Measurements from ENCODE around the gene AIP.

AIP gene

DNA sequence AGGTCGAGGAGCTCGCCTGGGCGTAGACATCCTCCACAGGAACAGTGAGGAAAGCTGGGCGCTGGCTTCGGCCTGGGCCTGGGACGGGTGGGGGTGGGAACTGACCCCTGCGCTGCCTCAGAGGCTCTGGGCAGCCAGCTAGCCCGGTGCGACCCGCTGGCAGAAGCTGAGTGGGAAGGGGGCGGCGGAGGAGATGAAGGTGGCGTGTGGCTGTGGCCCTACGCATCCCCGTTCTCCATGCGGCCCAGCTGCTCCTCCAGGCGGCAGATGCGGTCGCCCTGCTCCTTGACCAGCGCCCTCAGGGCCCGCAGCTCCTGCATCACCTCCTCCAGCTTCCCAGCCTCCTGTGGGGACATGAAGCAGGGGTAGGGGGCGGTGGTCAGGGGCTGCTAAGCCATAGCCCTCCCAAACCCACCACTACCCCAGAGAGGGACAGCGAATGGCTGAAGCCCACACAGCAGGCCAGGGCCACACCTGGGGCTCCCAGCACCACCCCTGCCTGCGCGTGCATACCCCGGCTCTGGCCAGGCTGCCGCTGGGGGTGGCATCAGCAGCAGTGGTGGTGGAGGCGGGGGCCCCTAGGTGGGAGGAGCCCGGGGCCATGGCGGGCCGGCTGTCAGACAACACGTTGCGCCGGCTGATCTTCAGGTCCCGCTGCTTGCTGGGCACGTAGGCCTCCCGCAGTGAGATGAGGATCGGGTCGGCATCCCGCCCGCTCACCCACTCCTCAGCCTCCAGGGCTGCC, 44.5 kb upstream of the AIP start:
- TF ChIP-seq, protein P1, sequence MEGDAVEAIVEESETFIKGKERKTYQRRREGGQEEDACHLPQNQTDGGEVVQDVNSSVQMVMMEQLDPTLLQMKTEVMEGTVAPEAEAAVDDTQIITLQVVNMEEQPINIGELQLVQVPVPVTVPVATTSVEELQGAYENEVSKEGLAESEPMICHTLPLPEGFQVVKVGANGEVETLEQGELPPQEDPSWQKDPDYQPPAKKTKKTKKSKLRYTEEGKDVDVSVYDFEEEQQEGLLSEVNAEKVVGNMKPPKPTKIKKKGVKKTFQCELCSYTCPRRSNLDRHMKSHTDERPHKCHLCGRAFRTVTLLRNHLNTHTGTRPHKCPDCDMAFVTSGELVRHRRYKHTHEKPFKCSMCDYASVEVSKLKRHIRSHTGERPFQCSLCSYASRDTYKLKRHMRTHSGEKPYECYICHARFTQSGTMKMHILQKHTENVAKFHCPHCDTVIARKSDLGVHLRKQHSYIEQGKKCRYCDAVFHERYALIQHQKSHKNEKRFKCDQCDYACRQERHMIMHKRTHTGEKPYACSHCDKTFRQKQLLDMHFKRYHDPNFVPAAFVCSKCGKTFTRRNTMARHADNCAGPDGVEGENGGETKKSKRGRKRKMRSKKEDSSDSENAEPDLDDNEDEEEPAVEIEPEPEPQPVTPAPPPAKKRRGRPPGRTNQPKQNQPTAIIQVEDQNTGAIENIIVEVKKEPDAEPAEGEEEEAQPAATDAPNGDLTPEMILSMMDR (IDR thresholded peaks at IDR 0.05), result no peak
- no peak overlapping the region for H2AFZ ChIP-seq
- no peaks in the 10 kb centered on the region for H3K27me3 ChIP-seq (ENCODE audit: control insufficient read depth, insufficient read depth, low read length)
- no peak overlapping the region for H3K4me3 ChIP-seq (ENCODE audit: low read depth, low read length)
- H3K36me3 ChIP-seq (ENCODE audit: control insufficient read depth, insufficient read depth, low read length), result no peaks in the 10 kb centered on the region
- H3K79me2 ChIP-seq, result no peaks in the 10 kb centered on the region
- H3K9ac ChIP-seq, result no peak overlapping the region
- no peak overlapping the region for H3K27ac ChIP-seq
- no peaks in the 10 kb centered on the region for H3K4me1 ChIP-seq
- H3K9me3 ChIP-seq (ENCODE audit: control insufficient read depth, low read length), result no peaks in the 10 kb centered on the region
- H3K4me2 ChIP-seq (ENCODE audit: low read length), result no peak overlapping the region

DNA sequence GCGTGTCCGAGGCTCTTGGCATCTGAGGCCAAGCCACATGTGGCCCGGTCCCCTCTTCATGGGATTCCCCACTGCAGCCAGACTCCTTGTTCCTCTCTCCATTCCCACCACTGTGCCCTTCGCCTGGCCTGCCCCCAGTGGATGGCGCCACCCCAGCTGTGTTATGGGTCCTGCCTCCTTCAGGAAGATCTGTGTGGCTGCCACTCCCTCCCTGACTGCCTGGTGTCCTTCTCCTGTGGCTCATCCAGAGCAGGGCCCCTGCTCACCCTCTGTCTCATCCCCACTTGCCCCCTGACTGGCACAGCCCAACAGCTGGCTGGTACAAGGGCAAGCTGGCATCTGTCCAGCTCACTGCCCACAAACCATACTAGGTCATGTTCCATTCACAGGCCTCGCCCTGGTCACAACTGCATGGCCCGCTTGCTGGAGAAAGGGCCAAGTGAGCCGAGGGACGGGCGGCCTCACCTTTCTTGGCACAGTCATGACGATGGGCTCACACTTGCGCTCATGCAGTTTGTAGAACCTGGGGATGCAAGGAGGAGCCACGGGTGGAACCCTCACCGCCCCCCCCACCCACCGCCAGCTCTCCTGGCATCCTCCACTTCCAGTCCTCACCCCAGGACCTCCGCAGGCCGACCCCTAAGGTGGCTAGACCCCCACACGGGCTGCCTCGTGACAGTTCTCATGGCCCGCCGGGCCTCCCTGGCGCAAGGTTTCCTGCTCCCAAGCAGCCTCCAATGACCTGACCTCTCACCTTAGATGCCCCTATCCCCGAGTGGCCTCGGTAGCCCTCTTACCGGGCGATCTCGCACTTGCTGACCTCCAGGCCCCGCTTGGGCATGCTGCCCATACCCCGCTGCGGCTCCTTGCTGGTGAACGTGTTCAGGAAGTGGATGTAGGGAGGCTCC, 43.3 kb upstream of the AIP start:
- Histone ChIP-seq H3K27me3 (ENCODE audit: control insufficient read depth, insufficient read depth, low read length) (no peaks in the 10 kb centered on the region), H3K4me1 (no peaks in the 10 kb centered on the region), H3K4me2 (ENCODE audit: low read length) (no peak overlapping the region), H3K9me3 (ENCODE audit: control insufficient read depth, low read length) (no peaks in the 10 kb centered on the region), H3K27ac (no peak overlapping the region), H3K4me3 (ENCODE audit: low read depth, low read length) (no peak overlapping the region), H3K36me3 (ENCODE audit: control insufficient read depth, insufficient read depth, low read length) (no peaks in the 10 kb centered on the region), H2AFZ (no peak overlapping the region), H3K9ac (no peak overlapping the region), H3K79me2 (no peaks in the 10 kb centered on the region)
- TF ChIP-seq, protein P1 (IDR thresholded peaks at IDR 0.05), result no peak

DNA sequence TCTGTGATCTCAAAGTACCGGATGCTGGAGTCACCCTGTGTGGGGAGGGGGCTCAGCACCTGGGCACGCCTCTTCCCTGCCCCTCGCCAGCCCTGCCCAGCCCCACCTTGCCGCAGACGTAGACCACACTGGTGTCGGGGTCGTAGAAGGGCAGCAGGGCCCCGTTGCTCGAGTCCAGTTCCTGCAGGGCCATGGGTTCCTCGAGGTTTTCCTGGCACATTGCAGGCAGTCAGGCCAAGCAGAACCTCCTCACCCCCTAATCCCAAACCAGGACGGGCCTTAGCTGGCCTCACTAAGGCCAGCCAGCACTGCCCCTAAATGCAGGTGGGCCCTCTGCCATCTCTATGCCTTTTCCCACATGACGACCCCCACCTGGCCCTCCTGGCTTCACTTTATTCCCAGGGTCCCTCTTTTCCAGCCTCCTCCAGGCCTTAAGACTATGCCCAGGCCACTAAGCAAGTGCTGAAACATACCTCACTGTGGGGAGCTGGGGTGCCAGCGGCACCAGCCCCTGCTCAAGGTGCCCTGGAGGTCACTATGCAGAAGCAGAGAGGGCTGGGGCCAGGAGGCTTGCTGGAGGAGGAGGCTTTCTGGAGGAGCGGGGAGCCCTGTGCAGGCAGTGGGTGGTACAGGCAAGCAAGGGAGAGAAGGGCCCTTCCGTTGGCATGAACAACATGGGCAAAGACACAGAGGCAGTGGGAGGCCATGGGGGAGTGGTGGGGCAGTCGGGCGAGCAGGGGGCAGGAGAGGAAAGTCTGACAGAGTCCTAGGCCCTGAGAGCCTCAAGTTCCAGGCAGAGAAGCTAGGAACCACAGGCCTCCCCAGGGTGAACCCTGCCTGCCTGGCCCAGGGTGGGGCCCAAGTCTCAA, 42.4 kb upstream of the AIP start:
- no peak overlapping the region for H3K4me3 ChIP-seq (ENCODE audit: low read depth, low read length)
- no peak overlapping the region for H3K4me2 ChIP-seq (ENCODE audit: low read length)
- H3K9ac ChIP-seq, result no peak overlapping the region
- no peaks in the 10 kb centered on the region for H3K9me3 ChIP-seq (ENCODE audit: control insufficient read depth, low read length)
- no peak overlapping the region for H3K27ac ChIP-seq
- no peaks in the 10 kb centered on the region for H3K27me3 ChIP-seq (ENCODE audit: control insufficient read depth, insufficient read depth, low read length)
- no peaks in the 10 kb centered on the region for H3K79me2 ChIP-seq
- H2AFZ ChIP-seq, result no peak overlapping the region
- no peaks in the 10 kb centered on the region for H3K4me1 ChIP-seq
- H3K36me3 ChIP-seq (ENCODE audit: control insufficient read depth, insufficient read depth, low read length), result no peaks in the 10 kb centered on the region
- TF ChIP-seq, protein P1 (IDR thresholded peaks at IDR 0.05), result no peak

DNA sequence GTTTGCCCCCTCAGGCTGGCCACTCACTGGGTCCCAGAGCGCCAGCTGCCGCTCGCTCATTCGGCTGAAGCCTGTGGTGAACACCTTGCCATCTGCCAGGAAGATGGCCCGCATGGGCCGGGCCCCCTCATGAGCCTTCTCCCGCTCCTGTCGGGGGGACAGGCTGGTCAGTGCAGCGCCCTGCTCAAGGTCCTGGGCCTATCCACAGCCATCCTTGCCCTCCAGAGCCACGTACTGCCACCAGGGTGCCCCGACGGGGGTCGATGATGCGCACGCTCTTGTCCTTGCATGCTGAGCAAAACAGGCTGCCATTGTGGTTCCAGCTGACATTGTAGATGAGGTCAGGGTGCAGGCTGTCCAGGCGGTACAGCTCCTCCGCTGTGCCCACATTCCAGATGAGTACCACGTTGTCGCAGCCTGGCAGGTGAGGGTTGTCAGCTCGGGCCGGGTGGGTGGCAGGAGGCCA, 41.7 kb upstream of the AIP start:
- H3K9me3 ChIP-seq (ENCODE audit: control insufficient read depth, low read length), result no peaks in the 10 kb centered on the region
- H3K27ac ChIP-seq, result no peak overlapping the region
- H3K27me3 ChIP-seq (ENCODE audit: control insufficient read depth, insufficient read depth, low read length), result no peaks in the 10 kb centered on the region
- no peaks in the 10 kb centered on the region for H3K79me2 ChIP-seq
- no peak overlapping the region for H3K4me2 ChIP-seq (ENCODE audit: low read length)
- no peak overlapping the region for H3K4me3 ChIP-seq (ENCODE audit: low read depth, low read length)
- no peak overlapping the region for H2AFZ ChIP-seq
- no peaks in the 10 kb centered on the region for H3K4me1 ChIP-seq
- H3K9ac ChIP-seq, result no peak overlapping the region
- no peaks in the 10 kb centered on the region for H3K36me3 ChIP-seq (ENCODE audit: control insufficient read depth, insufficient read depth, low read length)
- TF ChIP-seq, protein P1 (IDR thresholded peaks at IDR 0.05), result no peak
